Pancreas (tissue), 10 donors: ENCODE results near the gene RASSF3. TPM values are rescaled to one million over a fixed set of nuclear protein-coding genes. Genes with fewer than 3 reads are reported as not detected.

Source experiments
- ATAC-seq, 4 donors: fragments of 200-7000 bp; cut with Tn5 transposase; one replicate each; pipeline versions ENCODE4 v1.8.0 to v1.9.1; 2020; ENCODE audit warnings: mild to moderate bottlenecking in 4 of 4, moderate library complexity in 4 of 4
- DNase-seq, 6 donors: peaks; one replicate each; pipeline ENCODE4 v3.0.0-alpha.2; 2020
- FAIRE-seq: peaks from 2 replicates; lab custom pipeline; 2012; peaks lifted over from hg19 to GRCh38; lab: Jason Lieb, UNC
- H3K27ac ChIP-seq, 4 donors: fragments of 200-600 bp; sonication (generic); 1 replicate in 3 of 4; 2 replicates in 1 of 4; pipeline versions ENCODE4 v1.5.0 to v1.8.0; 2020
- H3K27me3 ChIP-seq, 4 donors: fragments of 200-600 bp; one replicate each; pipeline ENCODE4 v1.8.0; 2021
- H3K36me3 ChIP-seq, 3 donors: fragments of 200-600 bp; sonication (generic) in 1 of 3; one replicate each; pipeline versions ENCODE4 v1.5.0 to v1.8.0; 2020 to 2021
- H3K4me1 ChIP-seq, 3 donors: fragments of 200-600 bp; one replicate each; pipeline ENCODE4 v1.8.0; 2021
- H3K4me3 ChIP-seq, 4 donors: fragments of 200-600 bp; sonication (generic) in 2 of 4; one replicate each; pipeline versions ENCODE4 v1.5.0 to v1.8.0; 2020 to 2021
- H3K9me3 ChIP-seq, 4 donors: fragments of 200-600 bp; one replicate each; pipeline ENCODE4 v1.8.0; 2021
- CTCF ChIP-seq, 4 donors: fragments of 200-600 bp; sonication (generic) in 3 of 4; IDR thresholded peaks; one replicate each; pipeline versions ENCODE4 v1.5.0 to v1.8.0; 2021; ENCODE audit warnings: antibody characterized with exemption in 4 of 4
- WGBS, 2 donors: extraction: QIAGEN DNeasy Blood & Tissue Kit; methylation state at CpG; one replicate each; pipeline ENCODE4 v1.1.7; 2013; 5-methylcytosine and 5-hydroxymethylcytosine counted together
- intact Hi-C, 3 donors: fragments of 100-400 bp; cut with DNase I; formaldehyde crosslinking; loops; one replicate each; pipeline versions ENCODE4 v1.11.1 to v1.14.2; 2022
- polyA plus RNA-seq, 2 donors: library from polyadenylated mRNA; stranded (reverse); fragments of 200-250 nt; gene quantifications; one replicate each; pipeline ENCODE4 v1.2.3, GENCODE V29; 2013
- total RNA-seq, 6 donors: library from RNA; stranded (reverse); fragmentation: NEBNext Ultra II Directional in 4 of 6; extraction: Animal tissue kit (Norgen Biotek cat#: 25700) in 4 of 6; gene quantifications; one replicate each; pipeline versions ENCODE4 v1.2.1 to v1.2.4, GENCODE V29; 2021 to 2023
- donor health status: healthy with polysubstance abuse.
- donor health status: DM: no; HTN: no; CAD: no; lungs with moderate emphysema.
- donor health status: DM: no; HTN: no; CAD: no.
- donor health status: control.
- donor health status: control.
- donor health status: Bipolar disorder and iron deficiency.
- donor health status: DM: yes; HTN: yes; CAD: no.
- donor health status: DM: no; HTN: no; CAD: no.
- donor health status: DM: no; HTN: no; CAD: no.
- donor health status: DM: yes; HTN: yes; CAD: no.

RASSF3 gene
- total and polyA plus RNA-seq, 8 donors, result 5.2 to 36.5 (median 21.5) TPM

GRCh38 chr12:64567570-64567969, 42.7 kb upstream of the RASSF3 start:
- no peak overlapping the region for H3K27ac ChIP-seq
- intact Hi-C loops, result no loop called here
- TF ChIP-seq CTCF (IDR thresholded peaks at IDR 0.05), result no peak
- WGBS, 2 donors, result 86 to 89% methylated on average over 8 of the region's 8 CpGs
- H3K4me3 ChIP-seq, result no peak overlapping the region
- DNase-seq, result no peak
- H3K27me3 ChIP-seq, result no peaks in the 10 kb centered on the region
- ATAC-seq, result no peak
- no peaks in the 10 kb centered on the region for H3K4me1 ChIP-seq
- no peaks in the 10 kb centered on the region for H3K36me3 ChIP-seq
- H3K9me3 ChIP-seq, result no peaks in the 10 kb centered on the region
- FAIRE-seq, result no peak

DNA sequence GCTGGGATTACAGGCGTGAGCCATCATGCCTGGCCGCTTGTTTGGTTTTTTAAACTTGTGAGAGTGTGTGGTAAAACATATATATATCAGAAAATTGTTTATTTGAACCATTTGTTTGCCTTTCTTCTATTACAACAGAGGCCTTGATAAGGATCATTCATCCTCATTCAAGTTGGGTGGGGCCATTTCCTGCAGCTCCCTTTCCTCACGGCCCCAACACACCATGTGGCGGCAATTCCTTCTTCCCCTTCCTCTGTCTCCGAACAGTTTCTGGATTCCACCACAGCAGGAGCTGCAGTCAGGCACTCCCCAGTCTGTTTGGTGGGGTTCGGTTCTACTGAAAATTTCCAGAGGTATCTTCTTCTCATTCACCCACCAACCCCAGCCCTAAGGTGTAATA, 42.0 kb upstream of the RASSF3 start:
- FAIRE-seq (no peak), ATAC-seq (no peak), DNase-seq (no peak)
- TF ChIP-seq CTCF (IDR thresholded peaks at IDR 0.05), result no peak
- Histone ChIP-seq H3K4me3 (no peak overlapping the region), H3K27ac (no peak overlapping the region), H3K27me3 (no peaks in the 10 kb centered on the region), H3K9me3 (no peaks in the 10 kb centered on the region), H3K4me1 (no peaks in the 10 kb centered on the region), H3K36me3 (no peaks in the 10 kb centered on the region)
- intact Hi-C loops, result no loop called here
- 86 to 89% methylated on average over 6 of the region's 6 CpGs for WGBS, 2 donors

DNA sequence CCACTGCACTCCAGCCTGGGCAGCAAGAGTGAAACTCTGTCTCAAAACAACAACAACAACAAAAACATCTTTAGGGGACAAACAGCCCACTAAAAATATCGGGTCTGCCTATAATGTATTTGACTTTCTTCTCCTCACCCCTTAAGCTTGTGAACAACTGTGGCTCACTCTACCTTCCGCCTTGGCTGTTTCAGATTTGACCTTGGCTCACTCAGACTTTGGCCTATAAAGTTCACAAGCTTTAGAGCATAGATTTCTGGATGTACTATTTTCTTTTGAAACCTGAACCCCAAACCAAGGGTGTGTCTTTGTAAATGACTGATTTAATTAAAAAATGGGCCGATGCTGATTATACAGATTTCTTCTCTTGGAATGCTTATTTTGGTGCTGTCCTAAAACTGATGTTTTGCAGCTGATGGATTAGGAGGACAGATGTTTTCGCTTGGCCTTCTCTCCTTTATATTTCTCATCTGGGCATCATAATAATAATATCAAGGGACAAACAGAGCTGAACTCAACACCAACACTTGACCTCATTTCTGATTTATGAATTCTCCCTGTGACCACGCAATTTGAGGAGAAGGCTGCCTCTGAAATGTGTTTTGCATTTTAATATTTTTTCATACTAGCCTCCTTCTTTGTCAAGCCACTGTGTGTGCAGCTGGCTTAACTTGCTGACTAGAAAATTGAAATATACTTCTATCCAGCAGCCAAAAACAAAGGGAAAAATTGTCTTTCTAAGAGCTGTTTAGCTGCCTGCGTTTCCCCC, 40.2 kb upstream of the RASSF3 start:
- 80 to 84% methylated on average over 6 of the region's 6 CpGs for whole genome bisulfite sequencing, 2 donors
- H3K27ac ChIP-seq, result no peak overlapping the region

GRCh38 chr12:64571411-64571810, 38.9 kb upstream of the RASSF3 start:
- ATAC-seq (no peak), DNase-seq (no peak), FAIRE-seq (no peak)
- Histone ChIP-seq H3K27me3 (no peaks in the 10 kb centered on the region), H3K4me1 (no peaks in the 10 kb centered on the region), H3K36me3 (no peaks in the 10 kb centered on the region), H3K4me3 (no peak overlapping the region), H3K27ac (no peak overlapping the region), H3K9me3 (no peaks in the 10 kb centered on the region)
- intact Hi-C loops, result no loop called here
- no peak for TF ChIP-seq CTCF (IDR thresholded peaks at IDR 0.05)
- 36 to 44% methylated on average over 2 of the region's 2 CpGs for WGBS, 2 donors

More for the DNA sequence above, 40.2 kb upstream of the RASSF3 start:
- H3K9me3 ChIP-seq, result no peaks in the 10 kb centered on the region
- no peak for TF ChIP-seq CTCF (IDR thresholded peaks at IDR 0.05)
- H3K27me3 ChIP-seq, result no peaks in the 10 kb centered on the region
- no peak for DNase-seq
- intact Hi-C loops, result no loop called here
- no peak overlapping the region for H3K4me3 ChIP-seq
- FAIRE-seq, result no peak
- no peaks in the 10 kb centered on the region for H3K36me3 ChIP-seq
- no peaks in the 10 kb centered on the region for H3K4me1 ChIP-seq
- no peak for ATAC-seq

DNA sequence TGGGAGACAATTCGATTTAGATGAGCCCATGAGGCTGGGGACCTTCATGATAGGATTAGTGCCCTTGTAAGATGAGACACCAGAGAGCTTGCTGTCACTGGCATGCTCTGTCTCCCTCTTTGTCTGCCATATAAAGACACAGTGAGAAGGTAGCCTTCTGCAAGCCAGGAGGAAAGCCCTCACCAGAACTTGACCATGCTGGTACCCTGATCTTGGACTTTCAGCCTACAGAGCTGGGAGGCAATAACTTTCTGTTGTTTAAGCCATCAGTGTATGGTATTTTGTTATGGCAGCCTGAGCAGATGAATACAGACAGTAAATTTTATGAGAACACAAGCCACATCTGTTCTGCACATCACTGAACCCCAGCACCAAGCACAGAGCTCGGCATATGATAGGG, 38.1 kb upstream of the RASSF3 start:
- FAIRE-seq, result no peak
- Histone ChIP-seq H3K27ac (no peak overlapping the region), H3K4me1 (no peaks in the 10 kb centered on the region), H3K9me3 (no peaks in the 10 kb centered on the region), H3K27me3 (no peaks in the 10 kb centered on the region), H3K36me3 (no peaks in the 10 kb centered on the region), H3K4me3 (no peak overlapping the region)
- no peak for ATAC-seq
- WGBS, 2 donors, result 78 to 87% methylated on average over 2 of the region's 2 CpGs
- no peak for TF ChIP-seq CTCF (IDR thresholded peaks at IDR 0.05)
- DNase-seq, result no peak
- intact Hi-C loops, result no loop called here
